OCI-LY7 (cell line): ENCODE measurements around the gene SLC16A10. TPM values are rescaled to one million over a fixed set of nuclear protein-coding genes. Genes with fewer than 3 reads are reported as not detected.
"Not testable (repeated sequence)": the region's sequence is repeated elsewhere in the genome, so short reads cannot be mapped to it uniquely, and the experiment has no call there.

Source experiments
- BruUV-seq: library from RNA; stranded (reverse); fragments of 400-500 nt; replicated peaks from 2 replicates; lab custom pipeline; 2021; lab: Mats Ljungman, UMichigan
- CTCF ChIA-PET: fragments of 300-600 bp; sonication (Branson Sonifier 250); formaldehyde crosslinking; loops from one replicate; lab custom pipeline; 2022; ENCODE audit warnings: antibody characterized with exemption; ENCODE audit not compliant: unreplicated experiment; lab: Charles Lee
- POLR2A ChIA-PET: fragments of 300-600 bp; sonication (Branson Sonifier 250); formaldehyde crosslinking; loops from one replicate; lab custom pipeline; 2022; ENCODE audit warnings: antibody characterized with exemption; lab: Charles Lee
- DNase-seq: peaks from one replicate; pipeline ENCODE4 v3.0.0-alpha.2; 2015; ENCODE audit warnings: low spot score
- H2AFZ ChIP-seq: fragments of 200-600 bp; sonication (generic), shearing (Covaris generic); 2 replicates; pipeline ENCODE4 v1.6.1; 2014; ENCODE audit warnings: mild to moderate bottlenecking, antibody characterized with exemption, low read length, moderate library complexity
- H3K27ac ChIP-seq: fragments of 200-600 bp; sonication (generic); 2 replicates; pipeline ENCODE4 v1.5.1; 2014; ENCODE audit warnings: mixed run types, low read depth, mild to moderate bottlenecking, moderate library complexity, low read length, inconsistent platforms; ENCODE audit not compliant: poor library complexity, severe bottlenecking
- H3K36me3 ChIP-seq: fragments of 200-600 bp; sonication (generic); 2 replicates; pipeline ENCODE4 v1.6.1; 2014; ENCODE audit warnings: mild to moderate bottlenecking, antibody characterized with exemption, low read length, moderate library complexity, mixed read lengths; ENCODE audit not compliant: insufficient read depth
- H3K4me1 ChIP-seq: fragments of 200-600 bp; sonication (generic); 2 replicates; pipeline ENCODE4 v1.5.1; 2014; ENCODE audit warnings: mild to moderate bottlenecking, low read length; ENCODE audit not compliant: insufficient read depth, poor library complexity, severe bottlenecking
- H3K4me2 ChIP-seq: fragments of 200-600 bp; sonication (generic); 2 replicates; pipeline ENCODE4 v1.6.1; 2014; ENCODE audit warnings: mild to moderate bottlenecking, low read length
- H3K4me3 ChIP-seq: fragments of 200-600 bp; sonication (generic); 2 replicates; pipeline ENCODE4 v1.5.1; 2014; ENCODE audit warnings: mild to moderate bottlenecking, low read depth, low read length; ENCODE audit not compliant: poor library complexity, severe bottlenecking
- H3K79me2 ChIP-seq: fragments of 200-600 bp; sonication (generic); 2 replicates; pipeline ENCODE4 v1.6.1; 2016; ENCODE audit warnings: low read depth, mild to moderate bottlenecking, low read length, moderate library complexity, mixed read lengths; ENCODE audit not compliant: insufficient read depth
- H3K9me2 ChIP-seq: fragments of 200-600 bp; sonication (generic); 2 replicates; pipeline ENCODE4 v1.6.1; 2016; ENCODE audit warnings: mild to moderate bottlenecking, low read length, mixed read lengths; ENCODE audit not compliant: insufficient read depth
- H3K9me3 ChIP-seq: fragments of 200-600 bp; sonication (generic); 2 replicates; pipeline ENCODE4 v1.6.1; 2014; ENCODE audit warnings: mild to moderate bottlenecking, mixed run types, low read length, mixed read lengths
- H4K20me1 ChIP-seq: fragments of 200-600 bp; sonication (generic); 2 replicates; pipeline ENCODE4 v1.6.1; 2014; ENCODE audit warnings: mild to moderate bottlenecking, antibody characterized with exemption, low read length, moderate library complexity, mixed read lengths; ENCODE audit not compliant: insufficient read depth
- EZH2phosphoT487 ChIP-seq: fragments of 200-600 bp; sonication (generic); IDR thresholded peaks from 2 replicates; pipeline ENCODE4 v1.6.1; 2018; ENCODE audit warnings: low read depth, borderline replicate concordance, mild to moderate bottlenecking, mixed run types, antibody characterized with exemption, low read length, moderate library complexity, mixed read lengths
- intact Hi-C: fragments of 100-400 bp; cut with micrococcal nuclease; formaldehyde crosslinking; loops from one replicate; pipeline ENCODE4 v1.10.0; 2022; ENCODE audit not compliant: unreplicated experiment
- total RNA-seq, 2 experiments: library from RNA; depleted of rRNA in 1 of 2; stranded (reverse); fragments of >200 nt in 1 of 2; shearing (Covaris generic) in 1 of 2; gene quantifications; 2 replicates each; pipeline ENCODE4 v1.2.3, GENCODE V29; 2014 to 2022
- TF ChIP-seq, protein P1 (sequence below): fragments of 200-600 bp; sonication (generic); conservative IDR thresholded peaks from 2 replicates; pipeline ENCODE4 v1.5.1; 2014; ENCODE audit warnings: mild to moderate bottlenecking, antibody characterized with exemption, low read length, moderate library complexity, mixed read lengths

The SLC16A10 gene
- total RNA-seq, 2 experiments from 2014 or later, result not detected

DNA sequence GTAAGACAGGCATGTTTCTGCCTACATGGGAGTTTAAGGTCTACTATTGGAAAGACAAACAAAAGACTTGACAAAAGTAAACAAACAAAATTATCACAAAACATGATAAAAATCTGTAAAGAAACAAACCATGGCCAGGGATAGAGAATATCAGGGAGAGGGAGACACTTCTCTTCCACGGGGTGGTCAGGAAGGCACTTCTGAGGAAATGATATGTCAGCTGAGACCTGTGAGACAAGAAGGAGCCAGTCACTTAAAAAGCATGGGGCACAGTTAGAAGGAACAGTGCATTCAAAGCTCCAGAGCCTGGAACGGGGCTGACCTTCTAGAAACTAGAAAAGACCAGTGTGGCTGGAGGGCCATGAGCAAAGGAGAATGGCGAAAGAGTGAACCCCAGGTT is 35.1 kb upstream of the SLC16A10 start:
- H3K79me2 ChIP-seq, result no peaks in the 10 kb centered on the region
- H2AFZ ChIP-seq, result no peak overlapping the region
- no peaks in the 10 kb centered on the region for H3K36me3 ChIP-seq
- H3K4me1 ChIP-seq, result no peaks in the 10 kb centered on the region
- CTCF ChIA-PET, result no interaction called here
- H3K4me3 ChIP-seq, result no peak overlapping the region
- BruUV-seq, result no TSS peak
- H3K9me3 ChIP-seq, result no peaks in the 10 kb centered on the region
- intact Hi-C loops, result loop anchor here (10.0 kb wide), 1 partner anchor 993 kb away; no protein-coding TSS in a partner anchor
- H3K27ac ChIP-seq, result no peak overlapping the region
- 0 out of 2 replicates have a peak, but pooled peaks cover 2% of the 10 kb centered on the region for H3K9me2 ChIP-seq
- no peak for DNase-seq
- H4K20me1 ChIP-seq, result no peaks in the 10 kb centered on the region
- TF ChIP-seq EZH2phosphoT487, result no peak
- TF ChIP-seq, protein P1, sequence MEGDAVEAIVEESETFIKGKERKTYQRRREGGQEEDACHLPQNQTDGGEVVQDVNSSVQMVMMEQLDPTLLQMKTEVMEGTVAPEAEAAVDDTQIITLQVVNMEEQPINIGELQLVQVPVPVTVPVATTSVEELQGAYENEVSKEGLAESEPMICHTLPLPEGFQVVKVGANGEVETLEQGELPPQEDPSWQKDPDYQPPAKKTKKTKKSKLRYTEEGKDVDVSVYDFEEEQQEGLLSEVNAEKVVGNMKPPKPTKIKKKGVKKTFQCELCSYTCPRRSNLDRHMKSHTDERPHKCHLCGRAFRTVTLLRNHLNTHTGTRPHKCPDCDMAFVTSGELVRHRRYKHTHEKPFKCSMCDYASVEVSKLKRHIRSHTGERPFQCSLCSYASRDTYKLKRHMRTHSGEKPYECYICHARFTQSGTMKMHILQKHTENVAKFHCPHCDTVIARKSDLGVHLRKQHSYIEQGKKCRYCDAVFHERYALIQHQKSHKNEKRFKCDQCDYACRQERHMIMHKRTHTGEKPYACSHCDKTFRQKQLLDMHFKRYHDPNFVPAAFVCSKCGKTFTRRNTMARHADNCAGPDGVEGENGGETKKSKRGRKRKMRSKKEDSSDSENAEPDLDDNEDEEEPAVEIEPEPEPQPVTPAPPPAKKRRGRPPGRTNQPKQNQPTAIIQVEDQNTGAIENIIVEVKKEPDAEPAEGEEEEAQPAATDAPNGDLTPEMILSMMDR, result no peak
- no peak overlapping the region for H3K4me2 ChIP-seq
- POLR2A ChIA-PET, result no interaction called here

GRCh38 chr6:111057074-111057752 is 30.1 kb upstream of the SLC16A10 start:
- Histone ChIP-seq H3K9me2 (no peaks in the 10 kb centered on the region), H3K36me3 (no peaks in the 10 kb centered on the region), H3K27ac (no peak overlapping the region), H3K79me2 (no peaks in the 10 kb centered on the region), H3K9me3 (no peaks in the 10 kb centered on the region), H3K4me2 (no peak overlapping the region), H3K4me3 (no peak overlapping the region), H4K20me1 (no peaks in the 10 kb centered on the region), H2AFZ (no peak overlapping the region; the same call in 1 of the 2 replicates), H3K4me1 (no peaks in the 10 kb centered on the region)
- peak; percentile 55 for DNase-seq
- TF ChIP-seq EZH2phosphoT487, result no peak
- TF ChIP-seq, protein P1, result peak; percentile 92
- ChIA-PET CTCF (no interaction called here), POLR2A (no interaction called here)
- no TSS peak for BruUV-seq
- intact Hi-C loops, result loop anchor here (1.0 to 10.0 kb wide), 2 partner anchors 153 to 988 kb away; no protein-coding TSS in a partner anchor

- TF ChIP-seq, protein P1, result no peak
- TF ChIP-seq EZH2phosphoT487, result no peak
- no TSS peak for BruUV-seq
- Histone ChIP-seq H3K4me1 (no peaks in the 10 kb centered on the region), H3K4me2 (no peak overlapping the region), H4K20me1 (no peaks in the 10 kb centered on the region), H2AFZ (no peak overlapping the region), H3K9me3 (no peaks in the 10 kb centered on the region), H3K36me3 (no peaks in the 10 kb centered on the region), H3K4me3 (no peak overlapping the region), H3K9me2 (no peaks in the 10 kb centered on the region), H3K79me2 (no peaks in the 10 kb centered on the region), H3K27ac (no peak overlapping the region)
- DNase-seq, result no peak
- ChIA-PET CTCF (no interaction called here), POLR2A (no interaction called here)
- intact Hi-C loops, result no loop called here
Observed at GRCh38 chr6:111061508-111061907, 25.8 kb upstream of the SLC16A10 start.

DNA sequence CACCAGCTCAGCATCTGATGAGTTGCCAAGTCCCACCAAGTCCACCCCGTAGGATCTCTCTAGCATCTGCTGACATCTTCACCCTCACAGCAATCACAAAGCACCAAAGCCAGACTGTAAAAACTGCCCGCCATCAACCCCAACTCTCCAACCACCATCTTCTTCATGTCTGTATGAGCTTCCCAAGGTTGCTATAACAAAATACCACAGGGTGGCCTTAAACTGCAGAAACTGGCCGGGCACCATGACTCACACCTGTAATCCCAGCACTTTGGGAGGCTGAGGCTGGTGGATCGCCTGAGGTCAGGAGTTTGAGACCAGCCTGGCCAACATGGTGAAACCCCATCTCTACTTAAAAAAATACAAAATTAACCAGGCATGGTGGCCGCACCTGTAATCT is 25.3 kb upstream of the SLC16A10 start:
- H2AFZ ChIP-seq, CTCF ChIA-PET, H3K9me3 ChIP-seq, BruUV-seq, DNase-seq, POLR2A ChIA-PET, H4K20me1 ChIP-seq, H3K4me1 ChIP-seq, H3K27ac ChIP-seq, intact Hi-C loops, H3K4me2 ChIP-seq, H3K36me3 ChIP-seq, H3K4me3 ChIP-seq, H3K9me2 ChIP-seq, H3K79me2 ChIP-seq: not testable (repeated sequence)
